ENCODE results near the gene MAGEB6. TPM values are rescaled to one million over a fixed set of nuclear protein-coding genes. Genes with fewer than 3 reads are reported as not detected.
"Not testable (repeated sequence)": the region's sequence is repeated elsewhere in the genome, so short reads cannot be mapped to it uniquely, and the experiment has no call there.

MAGEB6 gene, protein sequence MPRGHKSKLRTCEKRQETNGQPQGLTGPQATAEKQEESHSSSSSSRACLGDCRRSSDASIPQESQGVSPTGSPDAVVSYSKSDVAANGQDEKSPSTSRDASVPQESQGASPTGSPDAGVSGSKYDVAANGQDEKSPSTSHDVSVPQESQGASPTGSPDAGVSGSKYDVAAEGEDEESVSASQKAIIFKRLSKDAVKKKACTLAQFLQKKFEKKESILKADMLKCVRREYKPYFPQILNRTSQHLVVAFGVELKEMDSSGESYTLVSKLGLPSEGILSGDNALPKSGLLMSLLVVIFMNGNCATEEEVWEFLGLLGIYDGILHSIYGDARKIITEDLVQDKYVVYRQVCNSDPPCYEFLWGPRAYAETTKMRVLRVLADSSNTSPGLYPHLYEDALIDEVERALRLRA
- total RNA-seq = not detected
- polyA plus RNA-seq = not detected
- long read RNA-seq, donor 1 = 0 reads
- long read RNA-seq, donor 2 = 0 reads
- long read RNA-seq, donor 3 = 0 reads
- long read RNA-seq, donor 4 = 0 reads
- long read RNA-seq, donor 5 = 0 reads
- long read RNA-seq, donor 6 = 0 reads
- long read RNA-seq, donor 7 = 0 reads
- long read RNA-seq, donor 8 = 0 reads
- long read RNA-seq, donor 9 = 0 reads
- long read RNA-seq, donor 10 = 0 reads

DNA sequence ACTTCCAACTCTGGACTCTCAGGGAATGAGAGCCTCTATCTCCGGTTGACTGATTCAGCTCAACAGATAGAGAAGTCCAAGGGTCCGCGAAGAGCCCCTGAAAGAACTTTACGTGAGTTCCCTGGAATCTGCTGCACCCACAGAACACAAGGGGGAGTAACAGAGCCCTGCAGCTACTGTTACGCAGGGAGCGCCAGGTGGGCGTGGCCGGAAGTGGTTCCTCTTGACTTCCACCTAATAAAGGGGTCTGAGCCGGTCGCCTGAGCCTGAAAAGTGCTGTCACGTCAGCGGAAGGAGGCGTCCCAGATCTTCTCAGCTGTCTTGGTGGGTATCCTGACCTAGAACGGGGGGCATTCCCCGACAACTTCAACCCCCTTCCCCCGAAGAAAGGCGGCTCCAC is at the start of gene MAGEB6:
TSS of gene MAGEB6 (plus strand) at position 237 of the 400 bp plus-strand sequence. CDS start 1,407 bp downstream, outside the sequence.
- intact Hi-C loops (cut with DNase I) = no loop called here
- H3K9me3 ChIP-seq (replicated peaks in 1 of 3) = no peaks in the 10 kb centered on the region
- no peak within 1 kb of the TSS for H3K27ac ChIP-seq
- no peaks in the 10 kb centered on the region for H3K36me3 ChIP-seq (replicated peaks in 1 of 2)
- no peaks in the 10 kb centered on the region for H3K4me1 ChIP-seq (replicated peaks in 1 of 2)
- no peaks in the 10 kb centered on the region for H3K27me3 ChIP-seq
- no peak for TF ChIP-seq POLR2A (IDR thresholded peaks at IDR 0.05)
- TF ChIP-seq, protein P1, sequence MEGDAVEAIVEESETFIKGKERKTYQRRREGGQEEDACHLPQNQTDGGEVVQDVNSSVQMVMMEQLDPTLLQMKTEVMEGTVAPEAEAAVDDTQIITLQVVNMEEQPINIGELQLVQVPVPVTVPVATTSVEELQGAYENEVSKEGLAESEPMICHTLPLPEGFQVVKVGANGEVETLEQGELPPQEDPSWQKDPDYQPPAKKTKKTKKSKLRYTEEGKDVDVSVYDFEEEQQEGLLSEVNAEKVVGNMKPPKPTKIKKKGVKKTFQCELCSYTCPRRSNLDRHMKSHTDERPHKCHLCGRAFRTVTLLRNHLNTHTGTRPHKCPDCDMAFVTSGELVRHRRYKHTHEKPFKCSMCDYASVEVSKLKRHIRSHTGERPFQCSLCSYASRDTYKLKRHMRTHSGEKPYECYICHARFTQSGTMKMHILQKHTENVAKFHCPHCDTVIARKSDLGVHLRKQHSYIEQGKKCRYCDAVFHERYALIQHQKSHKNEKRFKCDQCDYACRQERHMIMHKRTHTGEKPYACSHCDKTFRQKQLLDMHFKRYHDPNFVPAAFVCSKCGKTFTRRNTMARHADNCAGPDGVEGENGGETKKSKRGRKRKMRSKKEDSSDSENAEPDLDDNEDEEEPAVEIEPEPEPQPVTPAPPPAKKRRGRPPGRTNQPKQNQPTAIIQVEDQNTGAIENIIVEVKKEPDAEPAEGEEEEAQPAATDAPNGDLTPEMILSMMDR (IDR thresholded peaks at IDR 0.05) = no peak
- 75 to 81% (median 79%) methylated on average over 9 to 17 of the region's 17 CpGs; no CpG with 5 or more reads in 1 of the 4 donors for WGBS, 4 donors
- no peak within 1 kb of the TSS for H3K4me3 ChIP-seq
- DNase-seq = no peak

DNA sequence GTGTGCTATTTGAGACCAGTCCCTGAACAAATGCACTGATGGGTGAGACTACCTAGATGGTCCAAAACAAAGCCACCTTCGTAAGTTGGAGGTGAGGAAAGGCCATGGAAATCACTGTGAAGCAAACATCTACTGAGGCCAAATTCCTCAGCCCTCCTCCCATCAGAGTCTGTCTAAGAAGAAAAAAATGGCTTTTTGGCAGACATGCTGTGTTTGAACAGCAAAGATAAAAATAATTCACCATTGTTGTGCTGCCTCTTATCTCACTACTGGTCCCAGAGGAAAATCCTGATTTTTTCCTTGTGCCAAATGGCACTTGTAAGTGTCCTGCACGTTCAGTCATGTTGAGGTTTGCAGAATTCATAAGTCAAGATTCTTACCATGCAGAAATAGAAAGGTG is 46.2 kb upstream of the MAGEB6 start:
- WGBS, 4 donors = 20 to 36% (median 26%) methylated on average over 2 of the region's 2 CpGs
- intact Hi-C loops (cut with DNase I) = no loop called here
- no peaks in the 10 kb centered on the region for H3K36me3 ChIP-seq (replicated peaks in 1 of 2)
- no peak for DNase-seq
- H3K27me3 ChIP-seq = no peaks in the 10 kb centered on the region
- no peak overlapping the region for H3K27ac ChIP-seq
- H3K4me3 ChIP-seq = no peak overlapping the region
- no peaks in the 10 kb centered on the region for H3K4me1 ChIP-seq (replicated peaks in 1 of 2)
- H3K9me3 ChIP-seq (replicated peaks in 1 of 3) = no peaks in the 10 kb centered on the region
- TF ChIP-seq, protein P1 (IDR thresholded peaks at IDR 0.05) = no peak
- no peak for TF ChIP-seq POLR2A (IDR thresholded peaks at IDR 0.05)

DNA sequence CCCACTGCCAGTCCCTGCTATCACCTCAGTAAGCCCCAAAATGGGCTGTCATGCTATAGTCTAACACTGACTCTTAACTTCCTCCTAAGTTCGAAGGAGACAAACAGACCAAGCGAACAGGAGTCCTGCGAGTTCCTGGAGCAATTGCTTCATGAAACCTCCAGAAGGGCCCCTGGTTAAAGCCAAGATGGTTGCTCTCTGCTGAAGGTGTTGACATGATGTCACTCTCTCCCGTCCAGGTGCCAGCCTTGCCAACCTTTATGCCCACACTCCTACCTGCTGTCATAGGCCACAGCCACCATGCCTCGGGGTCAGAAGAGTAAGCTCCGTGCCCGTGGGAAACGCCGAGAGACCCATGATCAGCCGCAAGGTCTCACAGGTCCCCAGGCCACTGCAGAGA is 31.9 kb upstream of the MAGEB6 start, which contains the start of gene MAGEB6B:
TSS of gene MAGEB6B (plus strand) at position 301 of the 400 bp plus-strand sequence. CDS start at position 301, 0 bp downstream.
- intact Hi-C loops (cut with DNase I) = no loop called here
- Histone ChIP-seq H3K4me1 (replicated peaks in 1 of 2) (no peaks in the 10 kb centered on the region), H3K9me3 (replicated peaks in 1 of 3) (no peaks in the 10 kb centered on the region), H3K27ac (no peak within 1 kb of the TSS), H3K4me3 (no peak within 1 kb of the TSS), H3K27me3 (no peaks in the 10 kb centered on the region), H3K36me3 (replicated peaks in 1 of 2) (no peaks in the 10 kb centered on the region)
- 85 to 100% (median 86%) methylated on average over 3 to 10 of the region's 10 CpGs for WGBS, 4 donors
- no peak for TF ChIP-seq POLR2A (IDR thresholded peaks at IDR 0.05)
- TF ChIP-seq, protein P1 (IDR thresholded peaks at IDR 0.05) = no peak
- no peak for DNase-seq

DNA sequence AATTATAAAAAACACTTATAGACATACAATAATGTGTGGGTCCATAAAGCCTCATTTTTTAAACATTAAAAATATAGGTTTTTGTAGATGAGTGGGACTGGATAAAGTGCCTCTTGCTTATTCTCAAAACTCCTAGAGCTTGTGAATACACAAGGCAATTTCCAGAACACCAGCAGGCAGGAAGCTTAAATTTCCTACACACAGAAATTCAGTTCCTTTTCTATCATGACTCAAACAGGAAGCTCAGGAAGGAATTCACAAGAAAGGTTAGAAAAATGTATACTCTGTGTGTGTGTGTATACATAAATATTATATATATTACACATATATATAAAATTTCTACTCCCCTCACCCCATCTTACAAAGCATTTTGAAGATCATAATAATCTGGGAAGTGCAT is 11.3 kb downstream of the MAGEB6 start:
- no peak for TF ChIP-seq POLR2A (IDR thresholded peaks at IDR 0.05)
- no peak for DNase-seq
- intact Hi-C loops (cut with DNase I) = no loop called here
- H3K27me3 ChIP-seq = no peaks in the 10 kb centered on the region
- no peak overlapping the region for H3K4me3 ChIP-seq
- no peaks in the 10 kb centered on the region for H3K4me1 ChIP-seq (replicated peaks in 1 of 2)
- H3K36me3 ChIP-seq (replicated peaks in 1 of 2) = no peaks in the 10 kb centered on the region
- H3K9me3 ChIP-seq (replicated peaks in 1 of 3) = no peaks in the 10 kb centered on the region
- no peak overlapping the region for H3K27ac ChIP-seq

DNA sequence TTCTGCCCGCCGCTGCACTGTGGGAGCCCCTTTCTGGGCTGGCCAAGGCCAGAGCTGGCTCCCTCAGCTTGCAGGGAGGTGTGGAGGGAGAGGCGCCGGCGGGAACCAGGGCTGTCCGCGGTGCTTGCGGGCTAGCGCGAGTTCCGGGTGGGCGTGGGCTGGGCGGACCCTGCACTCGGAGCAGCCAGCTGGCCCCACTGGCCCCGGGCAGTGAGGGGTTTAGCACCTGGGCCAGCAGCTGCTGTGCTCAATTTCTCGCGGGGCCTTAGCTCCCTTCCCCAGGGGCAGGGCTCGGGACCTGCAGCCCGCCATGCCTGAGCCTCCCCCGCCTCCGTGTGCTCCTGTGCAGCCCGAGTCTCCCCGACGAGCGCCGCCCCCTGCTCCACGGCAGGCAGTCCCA is 12.5 kb downstream of the MAGEB6 start:
- H3K4me3 ChIP-seq; intact Hi-C loops (cut with DNase I); H3K4me1 ChIP-seq (replicated peaks in 1 of 2); H3K36me3 ChIP-seq (replicated peaks in 1 of 2); H3K27me3 ChIP-seq; DNase-seq; H3K9me3 ChIP-seq (replicated peaks in 1 of 3); H3K27ac ChIP-seq: not testable (repeated sequence)
- WGBS, 4 donors = 87 to 100% (median 92%) methylated on average over 3 to 27 of the region's 27 CpGs; no CpG with 5 or more reads in 1 of the 4 donors

Measured in adrenal gland (tissue), 19 donors.